ENCODE measurements around the gene SMIM43. TPM values are rescaled to one million over a fixed set of nuclear protein-coding genes. Genes with fewer than 3 reads are reported as not detected.

Gene SMIM43
- polyA plus RNA-seq, 1 of the 3 experiments (the other 2 are of a cell fraction): 37.2 TPM

- Histone ChIP-seq H3K36me3 (replicated peaks in 1 of 2; ENCODE audit: control insufficient read depth in 1 of 2, insufficient read depth in 2 of 2, low read length in 1 of 2) (no peaks in the 10 kb centered on the region), H2AFZ (ENCODE audit: low read depth) (peak overlapping the region; percentile 39), H3F3A (replicated peaks; ENCODE audit: insufficient read depth) (no peaks in the 10 kb centered on the region), H3K4me1 (ENCODE audit: control insufficient read depth in 1 of 2, insufficient read depth in 2 of 2, low read depth in 1 of 2, low read length in 1 of 2) (peaks cover 0 to 2% of the 10 kb centered on the region in 2 experiments; a peak in 2 of 4 replicates), H3K27me3 (ENCODE audit: insufficient read depth) (no peaks in the 10 kb centered on the region), H4K20me1 (ENCODE audit: insufficient read depth) (no peaks in the 10 kb centered on the region), H3K9me2 (no peaks in the 10 kb centered on the region), H3K9me3 (no peaks in the 10 kb centered on the region), H3K27ac (ENCODE audit: low read depth in 2 of 2, low read length in 1 of 2) (no peak overlapping the region), H3K4me3 (ENCODE audit: low read depth in 2 of 2, low read length in 1 of 2) (no peak overlapping the region), H3K4me2 (no peak overlapping the region), H3K9ac (no peak overlapping the region), H3K79me2 (ENCODE audit: insufficient read depth) (no peaks in the 10 kb centered on the region)
- POLR2A ChIA-PET: no interaction called here
- 56% methylated on average over 2 of the region's 2 CpGs for WGBS (ENCODE audit: low lambda C conversion rate)
- CTCF ChIA-PET: interaction anchor here (1.0 to 1.7 kb wide), 2 partner anchors 14 to 369 kb away, joined by 3 read pairs; no protein-coding TSS in a partner anchor
- DNase-seq: no peak
- TF ChIP-seq FOXJ3 (CRISPR knock-in tag; IDR thresholded peaks at IDR 0.05): no peak
- TF ChIP-seq RFX5 (IDR thresholded peaks at IDR 0.05; ENCODE audit: low read length): no peak
- no peak for TF ChIP-seq USF2 (IDR thresholded peaks at IDR 0.05; ENCODE audit: borderline replicate concordance, low read depth, low read length)
These were observed 25.4 kb downstream of the SMIM43 start for GRCh38 chr4:121739575-121739974.

GRCh38 chr4:121738780-121739535, 26.0 kb downstream of the SMIM43 start:
- no peak overlapping the region for H3K4me3 ChIP-seq (ENCODE audit: low read depth in 2 of 2, low read length in 1 of 2)
- peaks cover 0 to 2% of the 10 kb centered on the region in 2 experiments; a peak in 2 of 4 replicates for H3K4me1 ChIP-seq (ENCODE audit: control insufficient read depth in 1 of 2, insufficient read depth in 2 of 2, low read depth in 1 of 2, low read length in 1 of 2)
- DNase-seq: no peak
- no peaks in the 10 kb centered on the region for H3K9me2 ChIP-seq
- WGBS (ENCODE audit: low lambda C conversion rate): 48% methylated on average over 2 of the region's 2 CpGs
- no peak for TF ChIP-seq MEF2A (IDR thresholded peaks at IDR 0.05; ENCODE audit: borderline replicate concordance, low read depth)
- peak; percentile 72 for TF ChIP-seq TCF12 (IDR thresholded peaks at IDR 0.05)
- no peak overlapping the region for H3K9ac ChIP-seq
- no peaks in the 10 kb centered on the region for H3K36me3 ChIP-seq (replicated peaks in 1 of 2; ENCODE audit: control insufficient read depth in 1 of 2, insufficient read depth in 2 of 2, low read length in 1 of 2)
- H4K20me1 ChIP-seq (ENCODE audit: insufficient read depth): no peaks in the 10 kb centered on the region
- H3K79me2 ChIP-seq (ENCODE audit: insufficient read depth): no peaks in the 10 kb centered on the region
- peak overlapping the region; percentile 39 for H2AFZ ChIP-seq (ENCODE audit: low read depth)
- no peak overlapping the region for H3K4me2 ChIP-seq
- POLR2A ChIA-PET: no interaction called here
- H3K9me3 ChIP-seq: no peaks in the 10 kb centered on the region
- H3K27me3 ChIP-seq (ENCODE audit: insufficient read depth): no peaks in the 10 kb centered on the region
- H3F3A ChIP-seq (replicated peaks; ENCODE audit: insufficient read depth): no peaks in the 10 kb centered on the region
- H3K27ac ChIP-seq (ENCODE audit: low read depth in 2 of 2, low read length in 1 of 2): no peak overlapping the region; a peak in 1 of 4 replicates
- CTCF ChIA-PET: interaction anchor here (1.0 to 1.7 kb wide), 2 partner anchors 14 to 368 kb away, joined by 3 read pairs; no protein-coding TSS in a partner anchor

DNA sequence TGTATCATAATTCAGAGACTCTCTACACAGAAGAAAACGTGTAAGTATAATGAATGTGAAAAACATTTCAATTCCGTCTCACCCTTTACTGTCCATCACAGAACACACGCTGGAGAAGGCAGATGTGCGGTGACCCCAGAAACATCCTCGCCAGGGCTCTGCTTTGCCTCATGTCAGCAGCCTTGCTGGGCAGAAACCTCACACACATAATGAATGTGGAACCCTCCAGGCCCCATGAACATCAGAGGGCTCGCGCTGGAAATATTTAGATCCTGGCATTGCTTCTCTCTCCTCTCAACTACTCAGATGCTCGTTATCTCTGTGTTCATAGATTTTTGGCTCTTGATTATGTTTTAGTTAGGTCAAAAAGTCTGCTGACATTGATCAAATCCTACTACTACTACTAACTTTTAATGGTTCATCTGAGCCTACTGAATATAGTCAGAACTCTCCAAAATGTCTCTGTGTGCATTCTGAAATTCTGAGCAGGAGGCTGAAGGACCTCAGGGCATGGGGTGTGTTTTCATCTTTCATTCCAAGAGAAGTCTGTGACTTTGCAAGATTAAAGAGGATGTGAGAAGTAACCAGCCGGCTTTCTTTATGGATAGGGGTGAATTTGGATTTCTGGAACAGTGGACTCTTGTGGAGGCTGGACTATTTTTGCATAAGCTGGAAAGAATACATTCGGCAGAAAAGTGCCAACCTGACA, 27.0 kb downstream of the SMIM43 start:
- TF ChIP-seq RFX5 (IDR thresholded peaks at IDR 0.05; ENCODE audit: low read length): no peak
- no peak for DNase-seq
- no peak overlapping the region for H3K27ac ChIP-seq (ENCODE audit: low read depth in 2 of 2, low read length in 1 of 2)
- CTCF ChIA-PET: interaction anchor here (1.0 to 2.2 kb wide), 6 partner anchors 22 to 367 kb away, joined by 3 to 22 read pairs (median 5); no protein-coding TSS in a partner anchor
- H3F3A ChIP-seq (replicated peaks; ENCODE audit: insufficient read depth): no peaks in the 10 kb centered on the region
- no peaks in the 10 kb centered on the region for H3K27me3 ChIP-seq (ENCODE audit: insufficient read depth)
- no peaks in the 10 kb centered on the region for H3K9me3 ChIP-seq
- 59% methylated on average over 10 of the region's 10 CpGs for WGBS (ENCODE audit: low lambda C conversion rate)
- H2AFZ ChIP-seq (ENCODE audit: low read depth): peak overlapping the region; percentile 64; the same call in 1 of the 2 replicates
- no peak overlapping the region for H3K4me2 ChIP-seq
- POLR2A ChIA-PET: no interaction called here
- H3K79me2 ChIP-seq (ENCODE audit: insufficient read depth): no peaks in the 10 kb centered on the region
- no peaks in the 10 kb centered on the region for H4K20me1 ChIP-seq (ENCODE audit: insufficient read depth)
- peaks cover 0 to 2% of the 10 kb centered on the region in 2 experiments; a peak in 2 of 4 replicates for H3K4me1 ChIP-seq (ENCODE audit: control insufficient read depth in 1 of 2, insufficient read depth in 2 of 2, low read depth in 1 of 2, low read length in 1 of 2)
- H3K9me2 ChIP-seq: no peaks in the 10 kb centered on the region
- no peaks in the 10 kb centered on the region for H3K36me3 ChIP-seq (replicated peaks in 1 of 2; ENCODE audit: control insufficient read depth in 1 of 2, insufficient read depth in 2 of 2, low read length in 1 of 2)
- no peak overlapping the region for H3K9ac ChIP-seq
- no peak overlapping the region for H3K4me3 ChIP-seq (ENCODE audit: low read depth in 2 of 2, low read length in 1 of 2)

All from SK-N-SH (cell line).